Measurements from ENCODE around the gene HOMER3. TPM values are rescaled to one million over a fixed set of nuclear protein-coding genes. Genes with fewer than 3 reads are reported as not detected.

The HOMER3 gene
- total RNA-seq, 4 donors from 2014 or later: 22.9 to 32.9 (median 27.7) TPM

GRCh38 chr19:18984251-18984650, 43.2 kb upstream of the HOMER3 start:
- no peak for DNase-seq (ENCODE audit: low spot score in 2 of 2)
- peaks cover 10% of the 10 kb centered on the region for H3K27me3 ChIP-seq

GRCh38 chr19:18982669-18983068, 41.7 kb upstream of the HOMER3 start:
- no peak overlapping the region for H3K27ac ChIP-seq
- no peaks in the 10 kb centered on the region for H3K36me3 ChIP-seq
- H3K27me3 ChIP-seq: peaks cover 10% of the 10 kb centered on the region
- no peak overlapping the region for H3K4me3 ChIP-seq
- no peak for TF ChIP-seq POLR2A (IDR thresholded peaks at IDR 0.05)
- no peak for TF ChIP-seq POLR2AphosphoS5 (IDR thresholded peaks at IDR 0.05)
- no peak for TF ChIP-seq EP300 (IDR thresholded peaks at IDR 0.05)
- TF ChIP-seq CTCF (IDR thresholded peaks at IDR 0.05): no peak
- no peak for DNase-seq (ENCODE audit: low spot score in 2 of 2)
- WGBS: 71% methylated on average over 2 of the region's 2 CpGs
- peaks cover 9% of the 10 kb centered on the region for H3K4me1 ChIP-seq
- no peaks in the 10 kb centered on the region for H3K9me3 ChIP-seq

More at GRCh38 chr19:18984251-18984650, 43.2 kb upstream of the HOMER3 start:
- Histone ChIP-seq H3K27ac (no peak overlapping the region), H3K4me3 (no peak overlapping the region), H3K36me3 (no peaks in the 10 kb centered on the region), H3K4me1 (peaks cover 9% of the 10 kb centered on the region), H3K9me3 (no peaks in the 10 kb centered on the region)
- no peak for TF ChIP-seq POLR2AphosphoS5 (IDR thresholded peaks at IDR 0.05)
- no peak for TF ChIP-seq CTCF (IDR thresholded peaks at IDR 0.05)
- no peak for TF ChIP-seq POLR2A (IDR thresholded peaks at IDR 0.05)
- no peak for TF ChIP-seq EP300 (IDR thresholded peaks at IDR 0.05)
- 61% methylated on average over 3 of the region's 3 CpGs for WGBS

GRCh38 chr19:18980432-18981020, 39.5 kb upstream of the HOMER3 start:
- Histone ChIP-seq H3K36me3 (no peaks in the 10 kb centered on the region), H3K4me3 (no peak overlapping the region), H3K27me3 (peaks cover 10% of the 10 kb centered on the region), H3K4me1 (no peaks in the 10 kb centered on the region), H3K27ac (no peak overlapping the region), H3K9me3 (no peaks in the 10 kb centered on the region)
- WGBS: 84% methylated on average over 7 of the region's 7 CpGs
- TF ChIP-seq EP300 (IDR thresholded peaks at IDR 0.05) (no peak), CTCF (IDR thresholded peaks at IDR 0.05) (no peak), POLR2AphosphoS5 (IDR thresholded peaks at IDR 0.05) (no peak), POLR2A (IDR thresholded peaks at IDR 0.05) (no peak)
- DNase-seq (ENCODE audit: low spot score in 2 of 2): no peak

GRCh38 chr19:18978616-18979015, 37.6 kb upstream of the HOMER3 start:
- H3K4me1 ChIP-seq: no peaks in the 10 kb centered on the region
- H3K27me3 ChIP-seq: peaks cover 4% of the 10 kb centered on the region
- TF ChIP-seq POLR2A (IDR thresholded peaks at IDR 0.05) (no peak), CTCF (IDR thresholded peaks at IDR 0.05) (no peak), EP300 (IDR thresholded peaks at IDR 0.05) (no peak), POLR2AphosphoS5 (IDR thresholded peaks at IDR 0.05) (no peak)
- H3K4me3 ChIP-seq: no peak overlapping the region
- DNase-seq (ENCODE audit: low spot score in 2 of 2): no peak
- H3K9me3 ChIP-seq: no peaks in the 10 kb centered on the region
- WGBS: 72% methylated on average over 7 of the region's 7 CpGs
- H3K36me3 ChIP-seq: no peaks in the 10 kb centered on the region
- no peak overlapping the region for H3K27ac ChIP-seq

- WGBS: 45% methylated on average over 10 of the region's 10 CpGs
Measured at GRCh38 chr19:18975869-18976268, 34.9 kb upstream of the HOMER3 start.

More at GRCh38 chr19:18975869-18976268, 34.9 kb upstream of the HOMER3 start:
- Histone ChIP-seq H3K4me1 (no peaks in the 10 kb centered on the region), H3K27ac (no peak overlapping the region), H3K27me3 (no peaks in the 10 kb centered on the region), H3K36me3 (no peaks in the 10 kb centered on the region), H3K9me3 (no peaks in the 10 kb centered on the region), H3K4me3 (no peak overlapping the region)
- no peak for TF ChIP-seq POLR2A (IDR thresholded peaks at IDR 0.05)
- TF ChIP-seq POLR2AphosphoS5 (IDR thresholded peaks at IDR 0.05): no peak
- TF ChIP-seq CTCF (IDR thresholded peaks at IDR 0.05): no peak
- TF ChIP-seq EP300 (IDR thresholded peaks at IDR 0.05): no peak
- no peak for DNase-seq (ENCODE audit: low spot score in 2 of 2)
